B cell (primary cell): Measurements from ENCODE around the gene PPP1R14D. TPM values are rescaled to one million over a fixed set of nuclear protein-coding genes. Genes with fewer than 3 reads are reported as not detected.

Source experiments
- ATAC-seq: fragments of 200-7000 bp; cut with Tn5 transposase; one replicate; pipeline ENCODE4 v1.10.0; 2021; ENCODE audit warnings: low read depth, mild to moderate bottlenecking, moderate number of reproducible peaks, moderate library complexity
- CTCF ChIA-PET: fragments of 350-600 bp; sonication (Branson Sonifier 250); formaldehyde crosslinking; loops from one replicate; lab custom pipeline; 2021; ENCODE audit warnings: antibody characterized with exemption, inconsistent platforms; lab: Charles Lee
- POLR2A ChIA-PET: fragments of 350-600 bp; sonication (Branson Sonifier 250); formaldehyde crosslinking; loops from one replicate; lab custom pipeline; 2021; ENCODE audit warnings: antibody characterized with exemption; lab: Charles Lee
- DNase-seq: peaks from one replicate; pipeline ENCODE4 v3.0.0; 2013
- H2AFZ ChIP-seq: 2 replicates; pipeline ENCODE4 v1.6.1; 2012; ENCODE audit warnings: mild to moderate bottlenecking, low read depth, low read length; ENCODE audit not compliant: insufficient read depth, poor library complexity, severe bottlenecking
- H3K27ac ChIP-seq, 2 donors: 1 replicate in 1 of 2; 2 replicates in 1 of 2; pipeline ENCODE4 v1.5.1; 2012 to 2013; ENCODE audit warnings: low read length in 2 of 2, mild to moderate bottlenecking in 2 of 2, moderate library complexity in 1 of 2
- H3K27me3 ChIP-seq, 4 experiments: fragments of 200-600 bp in 1 of 4; sonication (generic) in 1 of 4; replicated peaks in 1 of 4; 1 replicate in 2 of 4; 2 replicates in 2 of 4; pipeline versions ENCODE4 v1.6.1 to v1.7.0; 2013 to 2016; ENCODE audit warnings: low read length in 3 of 4, mild to moderate bottlenecking in 2 of 4, mixed read lengths in 1 of 4, moderate library complexity in 1 of 4; ENCODE audit not compliant: insufficient read depth in 4 of 4, control insufficient read depth in 3 of 4; ENCODE audit errors: control extremely low read depth in 1 of 4
- H3K36me3 ChIP-seq, 2 experiments: replicated peaks in 1 of 2; 1 replicate in 1 of 2; 2 replicates in 1 of 2; pipeline versions ENCODE4 v1.6.1 to v1.7.1; 2013; ENCODE audit warnings: low read length in 1 of 2; ENCODE audit not compliant: insufficient read depth in 2 of 2, control insufficient read depth in 1 of 2; ENCODE audit errors: control extremely low read depth in 1 of 2, extremely low read depth in 1 of 2
- H3K4me1 ChIP-seq, 2 donors: fragments of 200-600 bp in 1 of 2; sonication (generic) in 1 of 2; 1 replicate in 1 of 2; 2 replicates in 1 of 2; pipeline versions ENCODE4 v1.5.1 to v1.6.1; 2013 to 2017; ENCODE audit warnings: low read length in 2 of 2; ENCODE audit not compliant: control insufficient read depth in 2 of 2, insufficient read depth in 2 of 2
- H3K4me2 ChIP-seq: replicated peaks from 2 replicates; pipeline ENCODE3; 2012; ENCODE audit warnings: mild to moderate bottlenecking, low read depth, low read length; ENCODE audit not compliant: poor library complexity, severe bottlenecking
- H3K4me3 ChIP-seq, 5 experiments: fragments of 200-600 bp in 1 of 5; sonication (generic) in 1 of 5; 1 replicate in 3 of 5; 2 replicates in 2 of 5; pipeline versions ENCODE4 v1.5.1 to v1.7.0; 2011 to 2016; ENCODE audit warnings: low read length in 4 of 5, mild to moderate bottlenecking in 4 of 5, low read depth in 2 of 5, control low read depth in 1 of 5, moderate library complexity in 1 of 5; ENCODE audit not compliant: insufficient read depth in 1 of 5; ENCODE audit errors: control extremely low read depth in 1 of 5, extremely low read depth in 1 of 5
- H3K79me2 ChIP-seq: fragments of 200-600 bp; sonication (generic); one replicate; pipeline ENCODE4 v1.6.0; 2016; ENCODE audit warnings: low read length; ENCODE audit not compliant: control insufficient read depth, insufficient read depth
- H3K9ac ChIP-seq: fragments of 200-600 bp; sonication (generic); 2 replicates; pipeline ENCODE4 v1.6.1; 2017; ENCODE audit warnings: mild to moderate bottlenecking, low read length, moderate library complexity
- H3K9me3 ChIP-seq, 3 donors: one replicate each; pipeline versions ENCODE4 v1.6.1 to v1.7.1; 2013; ENCODE audit warnings: low read length in 2 of 3; ENCODE audit not compliant: control insufficient read depth in 2 of 3, insufficient read depth in 1 of 3; ENCODE audit errors: control extremely low read depth in 1 of 3
- H4K20me1 ChIP-seq: 2 replicates; pipeline ENCODE4 v1.6.0; 2012; ENCODE audit warnings: mild to moderate bottlenecking, low read length; ENCODE audit not compliant: insufficient read depth, control insufficient read depth, poor library complexity, severe bottlenecking
- H3K27ac Mint-ChIP-seq: one replicate; pipeline ENCODE4 v1.8.0; 2021; ENCODE audit warnings: mixed read lengths
- H3K27me3 Mint-ChIP-seq: one replicate; pipeline ENCODE4 v1.8.0; 2021; ENCODE audit warnings: mixed read lengths
- H3K4me1 Mint-ChIP-seq: one replicate; pipeline ENCODE4 v1.8.0; 2021; ENCODE audit warnings: mixed read lengths
- H3K4me3 Mint-ChIP-seq: one replicate; pipeline ENCODE4 v1.8.0; 2021; ENCODE audit warnings: mixed read lengths
- H3K9me3 Mint-ChIP-seq: one replicate; pipeline ENCODE4 v1.8.0; 2022; ENCODE audit warnings: mixed read lengths; ENCODE audit not compliant: insufficient read depth
- CTCF ChIP-seq: fragments of 200-600 bp; IDR thresholded peaks from one replicate; pipeline ENCODE4 v1.8.0; 2022; ENCODE audit warnings: antibody characterized with exemption, mild to moderate bottlenecking
- EZH2 ChIP-seq: IDR thresholded peaks from 2 replicates; pipeline ENCODE4 v1.6.1; 2012; ENCODE audit warnings: borderline replicate concordance, low read depth, mild to moderate bottlenecking, moderate library complexity, low read length; ENCODE audit not compliant: insufficient read depth, poor library complexity, severe bottlenecking
- WGBS: methylation state at CpG from one replicate; pipeline ENCODE4 v1.1.5; 2013; ENCODE audit warnings: missing lambda C conversion rate; ENCODE audit not compliant: insufficient coverage; 5-methylcytosine and 5-hydroxymethylcytosine counted together
- intact Hi-C: fragments of 100-400 bp; cut with micrococcal nuclease; formaldehyde crosslinking; loops from one replicate; pipeline ENCODE4 v1.10.0; 2022
- polyA plus RNA-seq: library from polyadenylated mRNA; depleted of rRNA; stranded (reverse); fragments of >200 nt; gene quantifications from 2 replicates; pipeline ENCODE4 v1.2.3, GENCODE V29; 2012
- total RNA-seq, 2 donors: library from RNA; stranded (reverse); fragments of 120-200 nt in 1 of 2; gene quantifications; 1 replicate in 1 of 2; 2 replicates in 1 of 2; pipeline versions ENCODE4 v1.2.3 to v1.2.4, GENCODE V29; 2013 to 2022

Gene PPP1R14D
- total and polyA plus RNA-seq, 2 donors (not counting 1 experiment from before 2014, with no cell fraction given) = 0.19 TPM; not detected in 1

- H3K9me3 ChIP-seq = no peaks in the 10 kb centered on the region
- 55% methylated on average over 2 of the region's 4 CpGs for WGBS
- H3K9me3 Mint-ChIP-seq = no peaks in the 10 kb centered on the region
- ATAC-seq (no peak), DNase-seq (no peak)
- intact Hi-C loops = no loop called here
- H3K4me2 ChIP-seq = no peak overlapping the region
- H3K4me1 ChIP-seq = peaks cover 8 to 11% of the 10 kb centered on the region in 2 donors
- peaks cover 2 to 8% of the 10 kb centered on the region in 2 experiments for H3K36me3 ChIP-seq
- peaks cover 28% of the 10 kb centered on the region for H4K20me1 ChIP-seq
- peaks cover 60% of the 10 kb centered on the region for H3K79me2 ChIP-seq
- H3K27me3 Mint-ChIP-seq = no peaks in the 10 kb centered on the region
- peaks cover 19% of the 10 kb centered on the region for H3K4me1 Mint-ChIP-seq
- no peak overlapping the region for H3K9ac ChIP-seq
- no peaks in the 10 kb centered on the region for H3K27me3 ChIP-seq
- no peak for TF ChIP-seq EZH2
- no peak for TF ChIP-seq CTCF
- H3K27ac ChIP-seq = peak overlapping the region in 1 of 2 donors; percentile 28
- peak overlapping the region; percentile 1 for H3K27ac Mint-ChIP-seq
- H3K4me3 ChIP-seq = no peak overlapping the region
- H2AFZ ChIP-seq = no peak overlapping the region
- ChIA-PET CTCF (interaction anchor here (0.6 to 2.4 kb wide), 4 partner anchors 11 to 199 kb away, joined by 3 to 7 read pairs (median 3); no protein-coding TSS in a partner anchor), POLR2A (no interaction called here)
- no peak overlapping the region for H3K4me3 Mint-ChIP-seq
Observed at GRCh38 chr15:40787344-40787841, 41.1 kb downstream of the PPP1R14D start.

- WGBS = 100% methylated on average over 1 of the region's 2 CpGs
- Histone ChIP-seq H2AFZ (no peak overlapping the region), H3K79me2 (peaks cover 54% of the 10 kb centered on the region), H3K36me3 (peaks cover 2 to 3% of the 10 kb centered on the region in 2 experiments), H3K27me3 (no peaks in the 10 kb centered on the region), H3K27ac (no peak overlapping the region), H3K9me3 (no peaks in the 10 kb centered on the region), H3K4me3 (no peak overlapping the region), H3K4me1 (peaks cover 8 to 11% of the 10 kb centered on the region in 2 donors), H3K9ac (no peak overlapping the region), H3K4me2 (no peak overlapping the region), H4K20me1 (peaks cover 33% of the 10 kb centered on the region)
- TF ChIP-seq EZH2 (no peak), CTCF (no peak)
- intact Hi-C loops = no loop called here
- Mint-ChIP-seq H3K9me3 (no peaks in the 10 kb centered on the region), H3K27ac (no peak overlapping the region), H3K4me1 (peaks cover 19% of the 10 kb centered on the region), H3K27me3 (no peaks in the 10 kb centered on the region), H3K4me3 (no peak overlapping the region)
- DNase-seq (no peak), ATAC-seq (no peak)
- POLR2A ChIA-PET = no interaction called here
- CTCF ChIA-PET = interaction anchor here (0.9 to 7.1 kb wide), 10 partner anchors 9 to 267 kb away, joined by 3 to 99 read pairs (median 6); partner anchors contain the start of genes C15orf62 and VPS18
Observed at GRCh38 chr15:40785814-40786213, 42.7 kb downstream of the PPP1R14D start.
